Trophoblast cell (in vitro differentiated cells and primary cell): ENCODE measurements around the gene STIMATE.

Source experiments
- DNase-seq, 2 donors: peaks; one replicate each; pipeline ENCODE4 v3.0.0-alpha.2; 2016
- H2AFZ ChIP-seq: 2 replicates; pipeline ENCODE4 v1.6.1; 2013; ENCODE audit warnings: low read length, moderate library complexity, mild to moderate bottlenecking; ENCODE audit not compliant: insufficient read depth, poor library complexity
- H2AK5ac ChIP-seq: 2 replicates; pipeline ENCODE4 v1.6.1; 2013; ENCODE audit warnings: mild to moderate bottlenecking, low read length
- H2BK120ac ChIP-seq: 2 replicates; pipeline ENCODE4 v1.6.1; 2013; ENCODE audit warnings: low read length, mild to moderate bottlenecking, moderate library complexity; ENCODE audit not compliant: insufficient read depth, poor library complexity
- H2BK12ac ChIP-seq: 2 replicates; pipeline ENCODE4 v1.6.1; 2013; ENCODE audit warnings: mild to moderate bottlenecking, low read length, moderate library complexity
- H2BK5ac ChIP-seq: 2 replicates; pipeline ENCODE4 v1.6.1; 2013; ENCODE audit warnings: low read length, low read depth, moderate library complexity, mild to moderate bottlenecking; ENCODE audit not compliant: poor library complexity
- H3K14ac ChIP-seq: 2 replicates; pipeline ENCODE4 v1.6.1; 2013; ENCODE audit warnings: mild to moderate bottlenecking, low read length
- H3K18ac ChIP-seq: 2 replicates; pipeline ENCODE4 v1.6.1; 2013; ENCODE audit warnings: mild to moderate bottlenecking, low read length
- H3K23ac ChIP-seq: 2 replicates; pipeline ENCODE4 v1.6.1; 2013; ENCODE audit warnings: low read length
- H3K27ac ChIP-seq: 2 replicates; pipeline ENCODE4 v1.5.1; 2013; ENCODE audit warnings: low read depth, mild to moderate bottlenecking, inconsistent platforms, low read length, moderate library complexity
- H3K27me3 ChIP-seq: 2 replicates; pipeline ENCODE4 v1.6.1; 2013; ENCODE audit warnings: inconsistent platforms, mild to moderate bottlenecking, low read length, moderate library complexity; ENCODE audit not compliant: insufficient read depth
- H3K36me3 ChIP-seq, 2 experiments: 1 replicate in 1 of 2; 2 replicates in 1 of 2; pipeline ENCODE4 v1.6.1; 2013; ENCODE audit warnings: low read length in 2 of 2, mild to moderate bottlenecking in 2 of 2, moderate library complexity in 1 of 2; ENCODE audit not compliant: insufficient read depth in 2 of 2, control insufficient read depth in 1 of 2
- H3K4ac ChIP-seq: 2 replicates; pipeline ENCODE4 v1.6.1; 2013; ENCODE audit warnings: low read depth, mild to moderate bottlenecking, low read length, moderate library complexity
- H3K4me1 ChIP-seq, 2 experiments: 1 replicate in 1 of 2; 2 replicates in 1 of 2; pipeline ENCODE4 v1.6.1; 2013; ENCODE audit warnings: low read length in 2 of 2, mild to moderate bottlenecking in 2 of 2, moderate library complexity in 1 of 2; ENCODE audit not compliant: insufficient read depth in 2 of 2, control insufficient read depth in 1 of 2
- H3K4me2 ChIP-seq: 2 replicates; pipeline ENCODE4 v1.6.1; 2013; ENCODE audit warnings: inconsistent platforms, mild to moderate bottlenecking, low read length, moderate library complexity
- H3K4me3 ChIP-seq: 2 replicates; pipeline ENCODE4 v1.5.1; 2013; ENCODE audit warnings: mild to moderate bottlenecking, low read depth, low read length, inconsistent platforms
- H3K79me1 ChIP-seq: one replicate; pipeline ENCODE4 v1.6.1; 2013; ENCODE audit warnings: low read length
- H3K79me2 ChIP-seq: 2 replicates; pipeline ENCODE4 v1.6.1; 2013; ENCODE audit warnings: low read length, mild to moderate bottlenecking; ENCODE audit not compliant: control insufficient read depth, insufficient read depth, poor library complexity
- H3K9ac ChIP-seq: 2 replicates; pipeline ENCODE4 v1.6.1; 2013; ENCODE audit warnings: mild to moderate bottlenecking, low read length
- H3K9me3 ChIP-seq: 2 replicates; pipeline ENCODE4 v1.6.1; 2013; ENCODE audit warnings: low read depth, mild to moderate bottlenecking, control low read depth, inconsistent platforms, low read length; ENCODE audit not compliant: insufficient read depth
- H4K12ac ChIP-seq: 2 replicates; pipeline ENCODE4 v1.6.1; 2013; ENCODE audit warnings: low read depth, mild to moderate bottlenecking, low read length, moderate library complexity
- H4K8ac ChIP-seq: 2 replicates; pipeline ENCODE4 v1.6.1; 2013; ENCODE audit warnings: low read depth, mild to moderate bottlenecking, low read length, moderate library complexity
- H4K91ac ChIP-seq: one replicate; pipeline ENCODE4 v1.6.1; 2013; ENCODE audit warnings: low read depth, mild to moderate bottlenecking, low read length, moderate library complexity
- WGBS: extraction: QIAGEN DNeasy Blood & Tissue Kit; methylation state at CpG from one replicate; pipeline ENCODE4 v1.1.7; 2013; ENCODE audit warnings: missing lambda C conversion rate; ENCODE audit not compliant: insufficient read length, insufficient coverage; ENCODE audit errors: extremely low coverage; 5-methylcytosine and 5-hydroxymethylcytosine counted together

The STIMATE gene

GRCh38 chr3:52791928-52792327, 105.4 kb downstream of the STIMATE start:
- Histone ChIP-seq H3K9me3 (no peaks in the 10 kb centered on the region), H4K12ac (no peak overlapping the region), H3K27me3 (no peaks in the 10 kb centered on the region), H3K79me1 (no peaks in the 10 kb centered on the region), H3K18ac (no peak overlapping the region), H3K4me1 (no peaks in the 10 kb centered on the region), H3K4me2 (no peak overlapping the region), H2BK12ac (no peak overlapping the region), H4K91ac (no peak overlapping the region), H3K9ac (no peak overlapping the region), H2AK5ac (no peak overlapping the region), H2AFZ (no peak overlapping the region), H2BK120ac (no peak overlapping the region), H3K14ac (no peak overlapping the region), H3K23ac (no peak overlapping the region), H3K27ac (no peak overlapping the region), H3K79me2 (no peaks in the 10 kb centered on the region), H3K4ac (no peak overlapping the region), H4K8ac (no peak overlapping the region), H2BK5ac (no peak overlapping the region), H3K4me3 (no peak overlapping the region), H3K36me3 (no peaks in the 10 kb centered on the region)
- no peak for DNase-seq
- no CpG with 5 or more reads among the region's 4 CpGs for WGBS

- Histone ChIP-seq H3K14ac (no peak overlapping the region), H3K4ac (no peak overlapping the region), H3K79me1 (no peaks in the 10 kb centered on the region), H3K18ac (no peak overlapping the region), H4K91ac (no peak overlapping the region), H3K4me2 (no peak overlapping the region), H3K79me2 (no peaks in the 10 kb centered on the region), H2BK12ac (no peak overlapping the region), H3K36me3 (no peaks in the 10 kb centered on the region), H3K4me1 (no peaks in the 10 kb centered on the region), H3K27ac (no peak overlapping the region), H3K9ac (no peak overlapping the region), H2AFZ (no peak overlapping the region), H3K27me3 (no peaks in the 10 kb centered on the region), H2BK120ac (no peak overlapping the region), H4K8ac (no peak overlapping the region), H2BK5ac (no peak overlapping the region), H3K9me3 (no peaks in the 10 kb centered on the region), H4K12ac (no peak overlapping the region), H3K4me3 (no peak overlapping the region), H2AK5ac (no peak overlapping the region), H3K23ac (no peak overlapping the region)
- WGBS: no CpG with 5 or more reads among the region's 12 CpGs
- no peak for DNase-seq
Measured at GRCh38 chr3:52791366-52791765, 106.0 kb downstream of the STIMATE start.

- Histone ChIP-seq H3K4me1 (no peaks in the 10 kb centered on the region), H3K18ac (no peak overlapping the region), H3K9me3 (no peaks in the 10 kb centered on the region), H2BK12ac (no peak overlapping the region), H3K27me3 (no peaks in the 10 kb centered on the region), H3K4ac (no peak overlapping the region), H3K79me2 (no peaks in the 10 kb centered on the region), H3K9ac (no peak overlapping the region), H3K4me3 (no peak overlapping the region), H4K91ac (no peak overlapping the region), H3K27ac (no peak overlapping the region), H3K36me3 (no peaks in the 10 kb centered on the region), H3K14ac (no peak overlapping the region), H3K79me1 (no peaks in the 10 kb centered on the region), H4K8ac (no peak overlapping the region), H2AK5ac (no peak overlapping the region), H2BK120ac (no peak overlapping the region), H3K23ac (no peak overlapping the region), H2BK5ac (no peak overlapping the region), H3K4me2 (no peak overlapping the region), H4K12ac (no peak overlapping the region), H2AFZ (no peak overlapping the region)
- DNase-seq: no peak
- WGBS: no CpG with 5 or more reads among the region's 13 CpGs
Measured at GRCh38 chr3:52790741-52791140, 106.6 kb downstream of the STIMATE start.

GRCh38 chr3:52790337-52790736, 107.0 kb downstream of the STIMATE start:
- Histone ChIP-seq H3K79me2 (no peaks in the 10 kb centered on the region), H2BK120ac (no peak overlapping the region), H3K36me3 (no peaks in the 10 kb centered on the region), H4K91ac (no peak overlapping the region), H3K27ac (no peak overlapping the region), H3K23ac (no peak overlapping the region), H3K14ac (no peak overlapping the region), H4K12ac (no peak overlapping the region), H3K79me1 (no peaks in the 10 kb centered on the region), H3K9me3 (no peaks in the 10 kb centered on the region), H3K4me2 (no peak overlapping the region), H3K4me1 (no peaks in the 10 kb centered on the region), H3K4me3 (no peak overlapping the region), H3K4ac (no peak overlapping the region), H3K27me3 (no peaks in the 10 kb centered on the region), H2AFZ (no peak overlapping the region), H3K9ac (no peak overlapping the region), H2BK12ac (no peak overlapping the region), H3K18ac (no peak overlapping the region), H2AK5ac (no peak overlapping the region), H4K8ac (no peak overlapping the region), H2BK5ac (no peak overlapping the region)
- no CpG with 5 or more reads among the region's 7 CpGs for WGBS
- no peak for DNase-seq

GRCh38 chr3:52789746-52790040, 107.7 kb downstream of the STIMATE start:
- H3K79me1 ChIP-seq: no peaks in the 10 kb centered on the region
- no peak overlapping the region for H4K12ac ChIP-seq
- no peak overlapping the region for H3K4ac ChIP-seq
- H2BK120ac ChIP-seq: no peak overlapping the region
- H2AFZ ChIP-seq: no peak overlapping the region
- H3K79me2 ChIP-seq: no peaks in the 10 kb centered on the region
- H3K14ac ChIP-seq: no peak overlapping the region
- H3K36me3 ChIP-seq: no peaks in the 10 kb centered on the region
- H3K27ac ChIP-seq: no peak overlapping the region
- H4K8ac ChIP-seq: no peak overlapping the region
- H3K23ac ChIP-seq: no peak overlapping the region
- no peak overlapping the region for H3K9ac ChIP-seq
- no peak overlapping the region for H2BK5ac ChIP-seq
- H3K4me1 ChIP-seq: no peaks in the 10 kb centered on the region
- H4K91ac ChIP-seq: no peak overlapping the region
- no peaks in the 10 kb centered on the region for H3K27me3 ChIP-seq
- DNase-seq: no peak
- no peak overlapping the region for H2BK12ac ChIP-seq
- WGBS: no CpG with 5 or more reads among the region's 6 CpGs
- no peak overlapping the region for H3K4me2 ChIP-seq
- no peak overlapping the region for H3K18ac ChIP-seq
- no peak overlapping the region for H3K4me3 ChIP-seq
- H2AK5ac ChIP-seq: no peak overlapping the region
- no peaks in the 10 kb centered on the region for H3K9me3 ChIP-seq
